GM12874 (cell line): ENCODE measurements around the gene GAS7.

ENCODE experiments used
- CTCF ChIP-seq: IDR thresholded peaks from 2 replicates; pipeline ENCODE4 v1.5.1; 2011; ENCODE audit warnings: low read depth, mild to moderate bottlenecking, control low read depth, low read length, moderate library complexity; ENCODE audit not compliant: insufficient read depth

The GAS7 gene

GRCh38 chr17:10021272-10021984 is 177.0 kb downstream of the GAS7 start:
- no peak for TF ChIP-seq CTCF

- no peak for TF ChIP-seq CTCF
These were observed 178.4 kb downstream of the GAS7 start for GRCh38 chr17:10019941-10020451.

GRCh38 chr17:10018461-10018891 is 179.9 kb downstream of the GAS7 start:
- no peak for TF ChIP-seq CTCF

- no peak for TF ChIP-seq CTCF
These were observed 184.9 kb downstream of the GAS7 start for GRCh38 chr17:10013365-10014112.

- TF ChIP-seq CTCF: no peak
These were observed 187.7 kb downstream of the GAS7 start for GRCh38 chr17:10010752-10011151.

GRCh38 chr17:10003705-10004104 is 194.7 kb downstream of the GAS7 start:
- no peak for TF ChIP-seq CTCF

GRCh38 chr17:10001306-10001873 is 197.0 kb downstream of the GAS7 start:
- TF ChIP-seq CTCF: no peak
